NCI-H1105 treated with DMSO at 0.1 percent for 48 hours (cell line): ENCODE results near the gene NFIA.
"Not testable (repeated sequence)": the region's sequence is repeated elsewhere in the genome, so short reads cannot be mapped to it uniquely, and the experiment has no call there.

Source experiments
- DNase-seq: peaks from one replicate; lab custom pipeline; 2025; lab: John Stamatoyannopoulos, UW

The NFIA gene

DNA sequence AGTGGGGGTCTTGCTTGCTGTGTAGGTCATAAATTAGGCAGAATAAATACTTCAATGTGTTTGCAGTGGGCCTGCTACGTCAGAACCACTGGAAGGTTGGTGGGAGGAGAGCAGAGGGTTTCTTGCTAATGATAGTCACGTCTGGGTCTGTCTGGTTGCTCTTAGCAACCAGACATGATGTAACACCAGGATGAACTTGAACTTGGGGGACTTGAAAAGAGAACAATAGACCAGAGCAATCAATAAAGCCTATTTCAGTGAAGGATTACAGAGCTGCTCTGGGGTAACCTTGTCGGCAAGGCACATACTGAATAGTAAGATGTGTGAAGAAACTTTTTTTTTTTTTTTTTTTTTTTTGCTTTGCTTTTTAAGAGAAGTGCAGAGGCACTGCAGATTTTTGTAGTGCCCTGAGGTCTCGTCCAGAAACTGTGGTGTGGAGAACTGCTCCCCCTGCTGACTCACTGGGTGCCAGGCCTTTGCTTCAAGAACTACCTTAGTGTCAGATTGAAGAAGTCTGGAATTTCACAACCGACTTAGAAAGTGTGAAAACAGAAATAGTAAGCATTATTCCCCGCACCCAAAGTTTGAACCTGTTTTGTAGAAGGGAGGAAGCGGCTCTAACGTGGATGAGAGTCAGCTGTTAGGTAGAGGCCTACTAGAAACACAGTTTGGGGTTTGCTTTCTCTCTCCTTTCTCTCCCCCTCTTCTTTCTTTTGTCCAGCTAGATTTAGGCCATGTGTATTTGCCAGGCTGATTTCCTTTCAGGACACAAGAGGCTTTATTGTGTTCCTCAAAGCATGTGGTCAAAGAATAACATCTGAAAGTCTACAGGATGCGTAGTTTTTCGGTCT, 371.0 kb downstream of the NFIA start:
- peak; percentile 91 for DNase-seq

DNA sequence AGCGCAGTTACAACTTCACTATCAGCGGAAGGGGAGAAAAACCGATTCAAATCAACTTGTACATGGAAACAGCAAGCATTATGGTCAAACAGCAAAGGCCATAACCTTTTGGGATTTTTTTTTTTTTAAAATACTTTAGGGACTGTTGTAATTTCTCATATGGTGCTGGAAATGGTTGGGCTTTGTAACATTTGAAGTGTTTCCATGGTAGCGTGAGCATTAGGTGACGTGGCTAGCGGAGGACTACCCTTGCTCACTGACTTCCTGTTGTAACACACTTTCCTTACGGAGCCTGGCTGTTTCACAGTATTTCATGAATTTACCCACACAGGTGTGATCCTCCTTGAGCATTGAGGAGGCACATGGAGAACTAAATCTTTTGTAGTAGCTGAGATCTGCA, 373.0 kb downstream of the NFIA start:
- DNase-seq, result no peak

GRCh38 chr1:61457526-61458040, 375.2 kb downstream of the NFIA start:
- DNase-seq, result no peak

DNA sequence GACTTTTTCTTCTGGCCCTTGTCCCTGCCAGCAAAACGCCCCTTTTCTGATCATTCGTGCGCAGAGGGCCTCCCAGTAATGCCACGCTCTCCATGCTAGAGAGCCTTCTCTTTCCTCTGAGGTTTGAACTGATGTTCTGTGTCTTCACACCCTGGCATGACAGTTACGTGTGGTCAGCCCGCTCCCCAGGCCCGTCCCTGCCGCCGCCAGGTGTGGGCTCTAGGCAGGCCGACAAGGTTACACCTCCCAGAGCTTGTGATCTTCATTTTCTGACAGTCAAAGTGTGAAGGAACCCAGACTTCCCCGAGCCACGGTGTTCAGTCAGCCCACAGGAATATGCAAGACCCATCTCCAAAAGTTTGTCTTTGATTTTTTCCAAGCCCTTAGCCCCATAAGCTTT, 377.0 kb downstream of the NFIA start:
- no peak for DNase-seq

DNA sequence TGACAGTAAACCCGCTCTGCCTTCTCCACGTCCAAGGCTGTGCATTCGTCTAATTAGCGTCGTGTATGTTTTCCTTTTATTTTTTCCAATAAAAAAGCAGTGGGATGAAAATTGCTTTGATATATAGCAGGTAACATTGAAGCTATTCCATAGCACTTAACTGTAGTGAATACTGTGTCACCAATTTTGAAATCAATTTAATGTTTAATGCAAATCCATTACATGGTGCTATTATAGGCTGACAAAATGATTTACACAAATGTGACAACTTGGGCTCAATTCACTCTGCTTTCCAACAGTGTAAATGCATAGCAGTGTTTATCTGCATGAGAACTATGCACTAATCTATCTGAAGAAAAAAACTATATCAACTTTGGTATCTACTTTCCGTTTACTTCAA, 377.8 kb downstream of the NFIA start:
- DNase-seq, result no peak

DNA sequence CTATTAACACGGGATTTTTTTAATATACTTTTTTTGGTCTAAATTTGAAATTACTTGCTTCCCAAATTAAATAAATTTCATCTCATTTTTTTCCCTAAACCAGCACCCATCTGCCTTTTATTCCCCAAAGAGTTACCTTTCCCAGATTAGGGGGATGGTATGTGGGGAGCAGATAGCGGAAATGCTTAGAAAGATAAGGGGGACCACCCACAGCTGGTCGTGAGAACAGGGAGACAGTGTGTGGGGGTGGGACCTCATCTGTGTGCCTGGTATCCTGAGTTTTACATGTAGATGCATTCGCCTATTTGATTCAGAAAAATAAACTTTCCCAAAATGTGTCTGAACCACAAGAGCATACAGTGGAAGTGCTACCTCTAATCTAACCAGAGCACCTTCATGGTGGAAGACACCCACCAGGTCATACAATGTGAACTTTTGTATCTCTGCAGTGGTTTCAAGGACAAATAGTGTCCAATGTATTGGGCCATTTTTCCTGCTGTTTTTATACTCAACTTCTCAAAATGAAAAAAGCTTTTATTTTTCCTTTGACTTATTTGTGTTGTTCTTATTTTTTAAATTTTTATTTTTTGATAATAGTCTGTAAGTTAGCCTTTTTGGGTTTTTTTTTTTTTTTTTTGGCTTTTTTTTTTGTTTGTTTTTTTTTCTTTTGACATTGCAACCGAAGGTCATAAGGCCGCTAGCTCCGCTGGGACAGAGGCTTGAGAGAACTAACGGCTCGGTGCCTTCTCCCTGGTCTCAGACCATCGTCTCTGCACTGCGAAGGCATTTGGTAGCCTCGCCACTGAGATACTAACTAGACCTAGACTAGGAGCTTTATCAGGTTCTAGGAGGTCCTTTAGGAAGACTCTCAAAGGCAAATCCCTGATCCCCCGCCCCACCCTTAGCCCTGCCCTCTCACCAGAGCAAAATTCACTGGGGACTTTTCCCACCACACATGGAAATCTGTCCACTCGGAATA, 379.3 kb downstream of the NFIA start:
- no peak for DNase-seq

DNA sequence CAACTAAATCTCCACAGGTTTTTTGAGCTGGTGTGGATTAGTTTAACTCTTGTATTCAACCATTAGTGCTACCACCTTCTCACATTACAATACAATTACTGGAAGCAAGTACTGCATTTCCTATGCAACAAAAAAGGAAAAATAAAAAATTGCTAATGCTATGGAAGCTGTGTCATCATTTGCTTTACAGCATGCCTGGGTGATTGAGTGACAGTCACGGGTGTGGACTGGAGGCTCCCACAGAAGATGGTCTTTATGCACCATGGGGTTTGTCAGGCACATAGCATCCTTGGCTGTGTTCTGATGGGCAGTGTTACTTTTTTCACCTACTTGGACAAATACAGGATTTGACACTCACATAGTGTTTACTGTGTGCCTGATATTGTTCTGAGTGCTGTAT, 380.3 kb downstream of the NFIA start:
- no peak for DNase-seq

GRCh38 chr1:61463220-61463619, 380.9 kb downstream of the NFIA start:
- DNase-seq, result no peak

GRCh38 chr1:61467836-61468235, 385.5 kb downstream of the NFIA start:
- DNase-seq, result not testable (repeated sequence)

DNA sequence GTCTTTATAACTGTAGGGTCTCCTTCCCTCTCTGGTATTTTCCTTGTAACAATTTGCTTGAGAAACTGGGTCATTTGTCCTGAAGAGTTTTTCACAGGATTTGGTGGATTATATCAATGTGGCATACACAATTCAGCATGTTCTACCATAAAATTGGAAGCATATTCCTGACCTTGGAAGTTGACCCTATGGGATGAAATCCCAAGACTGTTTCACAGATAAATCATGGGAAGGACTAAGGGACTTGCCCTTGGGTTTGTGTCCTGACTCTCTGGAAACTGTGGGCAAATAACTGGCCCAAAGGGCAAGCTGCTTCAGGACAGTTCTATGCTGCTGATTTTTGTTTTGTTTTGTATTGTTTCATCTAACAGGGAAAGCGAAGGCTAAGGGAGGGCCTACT, 387.0 kb downstream of the NFIA start:
- no peak for DNase-seq

DNA sequence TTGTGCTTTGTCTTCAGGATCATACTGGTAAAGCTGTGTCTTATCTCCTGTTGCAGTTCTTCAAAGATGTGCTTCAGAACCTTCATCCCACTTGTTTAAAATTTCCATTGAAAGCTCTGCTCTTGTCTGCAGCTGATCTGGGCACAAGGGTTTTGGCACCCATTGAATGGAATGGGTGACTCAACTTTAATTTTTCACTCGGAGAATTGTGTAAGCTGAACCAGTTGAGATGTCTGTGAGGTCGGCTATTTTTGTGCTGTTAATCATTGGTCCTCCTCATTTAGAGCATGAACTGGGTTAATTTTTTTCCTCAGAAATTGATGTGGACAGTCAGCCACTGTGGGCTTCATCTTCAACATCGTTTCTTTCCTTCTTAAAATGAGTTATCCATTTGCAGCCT, 390.5 kb downstream of the NFIA start:
- DNase-seq, result no peak

DNA sequence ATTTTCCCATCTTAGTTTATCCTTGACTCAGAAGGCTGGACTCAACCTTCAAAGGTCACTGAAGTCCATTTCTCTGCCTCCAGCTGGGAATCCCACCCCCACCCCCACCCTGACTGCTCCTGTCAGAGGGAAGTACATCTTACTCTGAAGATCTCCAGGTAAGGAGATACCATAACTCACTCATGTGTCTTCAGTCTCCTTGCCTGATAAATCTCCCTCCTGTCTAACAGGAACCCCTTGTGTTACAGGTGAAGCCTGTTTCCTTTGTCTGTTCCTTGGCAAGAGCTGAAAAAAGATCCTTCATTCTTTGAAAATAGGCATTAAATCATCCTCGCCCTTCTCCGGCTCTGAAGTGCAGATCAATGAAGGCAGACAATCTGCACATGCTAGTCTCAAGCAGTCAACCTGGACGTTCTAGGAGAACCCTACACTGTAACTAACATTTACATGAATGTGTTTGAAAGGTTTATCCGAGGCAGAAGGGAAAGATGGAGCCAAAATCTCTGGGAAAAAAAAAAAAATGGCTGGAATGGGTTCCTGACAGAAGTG, 392.0 kb downstream of the NFIA start:
- DNase-seq, result no peak

DNA sequence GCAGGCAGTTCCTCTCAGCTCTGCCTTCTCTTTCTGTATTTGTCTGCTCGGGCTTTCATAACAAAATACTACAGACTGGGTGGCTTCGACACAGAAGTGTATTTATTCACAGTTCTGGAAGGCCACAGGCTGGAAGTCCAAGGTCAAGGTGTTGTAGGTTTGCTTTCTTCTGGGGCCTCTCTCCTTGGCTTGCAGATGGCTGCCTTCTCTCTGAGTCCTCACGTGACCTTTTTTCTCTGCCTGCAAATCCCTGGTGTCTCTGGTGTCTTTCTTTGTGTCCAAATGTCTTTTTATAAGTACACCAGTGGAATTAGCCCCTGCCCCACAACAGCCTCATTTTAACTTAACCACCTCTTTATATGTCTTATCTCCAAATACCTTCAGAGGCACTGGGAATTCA, 392.6 kb downstream of the NFIA start:
- no peak for DNase-seq

GRCh38 chr1:61477301-61477700, 394.9 kb downstream of the NFIA start:
- DNase-seq, result no peak

- DNase-seq, result no peak
Observed at GRCh38 chr1:61480273-61480935, 398.0 kb downstream of the NFIA start.

DNA sequence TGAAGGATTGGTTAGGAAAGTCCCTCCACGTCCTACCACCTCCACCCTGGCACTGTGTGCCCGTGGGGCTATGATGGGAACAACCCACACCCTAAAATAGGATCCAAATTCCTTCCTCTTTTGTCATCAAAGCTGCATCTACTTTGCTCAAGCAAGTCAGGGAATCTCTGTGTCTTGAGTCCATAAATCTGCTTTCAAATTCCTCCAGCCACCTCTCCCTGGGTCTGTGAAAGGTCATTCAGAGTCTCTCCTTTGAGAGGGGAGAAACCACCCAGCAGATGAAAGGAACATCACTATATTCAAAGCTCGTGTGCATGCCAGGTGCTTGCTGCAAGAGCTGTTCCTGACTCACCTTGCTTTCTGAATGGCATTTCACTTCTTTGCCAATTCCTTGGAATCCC, 399.0 kb downstream of the NFIA start:
- no peak for DNase-seq

GRCh38 chr1:61482170-61482734, 399.9 kb downstream of the NFIA start:
- no peak for DNase-seq

GRCh38 chr1:61486783-61487536, 404.6 kb downstream of the NFIA start:
- no peak for DNase-seq

DNA sequence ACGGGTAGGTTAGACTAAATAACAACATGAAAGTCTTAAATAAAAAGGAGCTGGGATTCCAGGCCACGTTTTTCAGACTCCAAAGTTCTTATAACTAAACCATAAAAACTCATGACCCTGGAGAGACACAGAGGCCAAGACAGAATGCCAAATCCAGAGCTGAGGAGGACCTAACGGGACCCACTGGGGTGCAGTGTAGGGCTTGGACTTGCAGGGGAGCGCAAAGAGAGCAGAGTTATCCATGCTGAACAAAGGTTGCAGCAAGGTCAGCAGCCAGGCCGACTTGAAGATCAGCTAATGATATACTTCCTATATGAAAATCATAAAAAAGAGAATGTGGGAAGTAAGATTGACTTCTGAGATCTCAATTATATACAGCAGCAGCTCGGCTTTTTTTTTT, 405.4 kb downstream of the NFIA start:
- DNase-seq, result no peak

- DNase-seq, result no peak
Observed at GRCh38 chr1:61490924-61491323, 408.6 kb downstream of the NFIA start.

- no peak for DNase-seq
Observed at GRCh38 chr1:61491497-61491896, 409.1 kb downstream of the NFIA start.
